H1 (cell line): ENCODE results near the gene RAB11A. TPM values are rescaled to one million over a fixed set of nuclear protein-coding genes. Genes with fewer than 3 reads are reported as not detected.

ENCODE experiments used
- JUN ChIP-seq: IDR thresholded peaks from 2 replicates; pipeline ENCODE4 v1.6.1; 2011; ENCODE audit warnings: low read depth, mild to moderate bottlenecking, improper control_type of control experiment, low read length
- JUND ChIP-seq: IDR thresholded peaks from 2 replicates; pipeline ENCODE4 v1.6.1; 2011; ENCODE audit warnings: mild to moderate bottlenecking, improper control_type of control experiment, low read length
- POU5F1 ChIP-seq: IDR thresholded peaks from 2 replicates; pipeline ENCODE4 v1.6.1; 2011; ENCODE audit warnings: low read depth, mild to moderate bottlenecking, low read length, moderate library complexity
- polyA plus RNA-seq, 7 experiments: library from polyadenylated mRNA; depleted of rRNA in 3 of 7; stranded (reverse) in 5 of 7; unstranded in 2 of 7; fragments of >200 nt in 5 of 7; fragments of 200-250 nt in 2 of 7; gene quantifications; 1 replicate in 5 of 7; 2 replicates in 1 of 7; 4 replicates in 1 of 7; pipeline versions ENCODE4 v1.2.1 to v1.2.3, GENCODE V29; 2011 to 2013; ENCODE audit warnings: missing spikeins in 2 of 7, mixed read lengths in 2 of 7
- total RNA-seq: library from RNA; stranded (reverse); fragmentation: NEBNext Ultra II Directional; extraction: Animal tissue kit (Norgen Biotek cat#: 25700); gene quantifications from 2 replicates; pipeline ENCODE4 v1.2.1, GENCODE V29; 2021

RAB11A gene
- total and polyA plus RNA-seq, 2 of the 8 experiments (the other 6 are each of a cell fraction or from before 2014, with no cell fraction given) = 211 to 254 TPM

DNA sequence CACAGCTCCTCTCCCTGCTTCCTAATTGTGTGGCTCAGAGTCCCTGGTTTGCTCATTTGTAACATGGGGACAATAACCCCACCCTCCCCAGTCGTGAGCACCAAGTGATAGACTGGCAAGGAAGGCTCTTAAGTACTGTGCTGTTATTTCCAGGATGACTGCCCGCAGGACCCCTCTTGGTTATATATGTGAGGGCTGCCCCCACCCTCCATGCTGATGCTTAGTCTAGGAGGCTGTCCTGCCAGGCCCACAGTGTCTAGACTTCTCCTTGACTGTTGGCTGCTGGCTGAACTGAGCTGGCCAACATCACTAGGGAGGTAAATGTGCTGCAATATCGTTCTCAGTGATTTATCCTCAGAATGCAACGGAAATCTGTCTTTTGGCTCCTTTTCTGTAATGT is 45.1 kb downstream of the RAB11A start (continued):
- TF ChIP-seq POU5F1 = no peak
- TF ChIP-seq JUN = no peak
- TF ChIP-seq JUND = no peak
